MM.1S (cell line): ENCODE results near the gene SLC6A11.

Experiments used
- CTCF ChIP-seq: fragments of 300-600 bp; sonication (generic); IDR thresholded peaks from 2 replicates; pipeline ENCODE4 v1.5.1; 2016; ENCODE audit warnings: antibody characterized with exemption, low read length, mixed read lengths
- EZH2 ChIP-seq: fragments of 300-600 bp; sonication (generic); optimal IDR thresholded peaks from 2 replicates; pipeline ENCODE3; 2017; ENCODE audit warnings: low read depth, mild to moderate bottlenecking, antibody characterized with exemption, low read length, mixed read lengths
- EZH2phosphoT487 ChIP-seq: fragments of 300-600 bp; sonication (generic); IDR thresholded peaks from 2 replicates; pipeline ENCODE4 v1.6.1; 2018; ENCODE audit warnings: antibody characterized with exemption, low read length

DNA sequence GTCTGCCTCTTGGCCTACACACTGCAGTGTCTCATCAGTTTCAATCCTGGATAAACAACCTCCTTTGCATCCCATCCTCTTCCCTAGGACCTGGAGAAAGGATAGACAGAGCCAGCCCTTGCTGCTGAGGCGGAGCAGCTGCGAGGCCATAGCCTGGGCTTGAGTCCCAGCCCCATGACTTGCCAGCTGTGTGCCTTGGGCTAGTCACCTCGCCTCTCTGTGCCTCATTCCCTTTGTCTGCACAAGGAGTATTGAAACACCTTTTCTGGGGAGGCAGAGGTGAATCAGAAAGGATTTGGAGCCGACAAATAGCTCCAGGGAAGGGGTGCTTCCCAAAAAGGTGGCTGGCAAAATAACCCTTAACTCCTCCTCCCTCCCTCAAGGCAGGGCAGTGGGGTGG, 111.5 kb downstream of the SLC6A11 start:
- TF ChIP-seq CTCF (no peak), EZH2 (no peak), EZH2phosphoT487 (no peak)
